Smooth muscle cell (in vitro differentiated cells): Measurements from ENCODE around the gene SLC9A8. TPM values are rescaled to one million over a fixed set of nuclear protein-coding genes. Genes with fewer than 3 reads are reported as not detected.

Experiments
- DNase-seq: peaks from one replicate; lab custom pipeline; 2025; ENCODE audit not compliant: unreplicated experiment; lab: John Stamatoyannopoulos, UW
- H2AFZ ChIP-seq: fragments of 200-600 bp; sonication (generic); 2 replicates; pipeline ENCODE4 v1.6.0; 2016; ENCODE audit warnings: antibody characterized with exemption, low read depth, mild to moderate bottlenecking
- H3F3A ChIP-seq: fragments of 200-600 bp; sonication (generic); 2 replicates; pipeline ENCODE4 v1.6.0; 2017; ENCODE audit warnings: antibody characterized with exemption, low read depth
- H3K27ac ChIP-seq: fragments of 200-600 bp; sonication (generic); 2 replicates; pipeline ENCODE4 v1.5.1; 2016; ENCODE audit warnings: low read depth, mild to moderate bottlenecking
- H3K27me3 ChIP-seq: fragments of 200-600 bp; sonication (generic); 2 replicates; pipeline ENCODE4 v1.6.1; 2016; ENCODE audit warnings: low read depth, mild to moderate bottlenecking
- H3K36me3 ChIP-seq: fragments of 200-600 bp; sonication (generic); 2 replicates; pipeline ENCODE4 v1.5.1; 2016; ENCODE audit warnings: low read depth
- H3K4me1 ChIP-seq: fragments of 200-600 bp; sonication (generic); 2 replicates; pipeline ENCODE4 v1.5.1; 2016; ENCODE audit warnings: low read depth
- H3K4me2 ChIP-seq: fragments of 200-600 bp; sonication (generic); 2 replicates; pipeline ENCODE4 v1.6.0; 2016; ENCODE audit warnings: mild to moderate bottlenecking
- H3K4me3 ChIP-seq: fragments of 200-600 bp; sonication (generic); 2 replicates; pipeline ENCODE4 v1.5.1; 2016; ENCODE audit warnings: mild to moderate bottlenecking
- H3K79me2 ChIP-seq: fragments of 200-600 bp; sonication (generic); 2 replicates; pipeline ENCODE4 v1.6.0; 2016; ENCODE audit warnings: low read depth, mild to moderate bottlenecking
- H3K9ac ChIP-seq: fragments of 200-600 bp; sonication (generic); 2 replicates; pipeline ENCODE4 v1.6.0; 2016; ENCODE audit warnings: low read depth
- H3K9me3 ChIP-seq: fragments of 200-600 bp; sonication (generic); replicated peaks from 2 replicates; pipeline ENCODE4 v1.5.1; 2016; ENCODE audit warnings: low read depth
- H4K20me1 ChIP-seq: fragments of 200-600 bp; sonication (generic); 2 replicates; pipeline ENCODE4 v1.6.0; 2016; ENCODE audit warnings: low read depth
- CTCF ChIP-seq: fragments of 200-600 bp; sonication (generic); IDR thresholded peaks from 2 replicates; pipeline ENCODE4 v1.5.1; 2017; ENCODE audit warnings: borderline replicate concordance, mild to moderate bottlenecking, antibody characterized with exemption; ENCODE audit not compliant: insufficient read depth, poor library complexity, severe bottlenecking
- WGBS: methylation state at CpG from one replicate; pipeline ENCODE4 v1.1.7; 2016; ENCODE audit warnings: low lambda C conversion rate; 5-methylcytosine and 5-hydroxymethylcytosine counted together
- polyA plus RNA-seq: library from polyadenylated mRNA; unstranded; fragments of >200 nt; fragmentation: Nextera tagmentation; extraction: Ambion mirVana; gene quantifications from 2 replicates; pipeline ENCODE4 v1.2.1, GENCODE V29; 2016
- total RNA-seq: library from RNA; depleted of rRNA; stranded (reverse); fragments of >200 nt; gene quantifications from 2 replicates; pipeline ENCODE4 v1.2.3, GENCODE V29; 2014

SLC9A8 gene
- total and polyA plus RNA-seq, 2 experiments from 2014 or later = 2.2 to 4.5 TPM

- Histone ChIP-seq H3K4me2 (no peak overlapping the region), H3K27me3 (no peaks in the 10 kb centered on the region), H2AFZ (no peak overlapping the region), H3K4me1 (peaks cover 14% of the 10 kb centered on the region), H3K27ac (no peak overlapping the region), H4K20me1 (peaks cover 43% of the 10 kb centered on the region), H3F3A (peaks cover 2% of the 10 kb centered on the region), H3K4me3 (no peak overlapping the region), H3K9me3 (no peaks in the 10 kb centered on the region), H3K79me2 (no peaks in the 10 kb centered on the region), H3K9ac (no peak overlapping the region), H3K36me3 (no peaks in the 10 kb centered on the region)
- TF ChIP-seq CTCF = no peak
- WGBS = 92% methylated on average over 13 of the region's 13 CpGs
- no peak for DNase-seq
Observed at GRCh38 chr20:49891476-49892110, 79.0 kb downstream of the SLC9A8 start.

DNA sequence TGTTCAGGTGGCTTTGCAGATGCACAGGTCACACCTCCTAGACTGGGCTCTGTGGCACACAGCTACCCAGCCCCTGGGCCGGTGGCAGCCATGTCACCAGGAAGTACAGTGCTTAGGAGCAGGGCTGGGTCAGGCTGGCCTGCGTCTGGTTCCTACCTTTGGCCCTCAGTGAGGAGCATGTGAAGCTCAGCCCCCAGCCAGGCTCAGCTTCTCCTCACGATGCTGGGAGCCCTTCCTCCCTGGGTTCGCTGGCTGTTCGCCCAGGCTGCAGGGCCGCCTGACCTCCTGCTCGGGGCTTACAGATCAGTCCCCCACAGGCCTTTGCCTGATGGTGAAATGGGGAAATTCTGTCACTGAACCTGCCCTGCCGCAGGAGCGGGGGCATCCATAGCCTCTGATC lies 79.6 kb downstream of the SLC9A8 start:
- Histone ChIP-seq H3K4me2 (no peak overlapping the region), H3K9me3 (no peaks in the 10 kb centered on the region), H3K36me3 (no peaks in the 10 kb centered on the region), H3K27me3 (no peaks in the 10 kb centered on the region), H4K20me1 (peaks cover 50% of the 10 kb centered on the region), H2AFZ (no peak overlapping the region), H3F3A (peaks cover 4% of the 10 kb centered on the region), H3K4me3 (no peak overlapping the region), H3K9ac (no peak overlapping the region), H3K27ac (no peak overlapping the region), H3K79me2 (no peaks in the 10 kb centered on the region), H3K4me1 (peaks cover 14% of the 10 kb centered on the region)
- WGBS = 92% methylated on average over 9 of the region's 9 CpGs
- no peak for TF ChIP-seq CTCF
- no peak for DNase-seq

- 58% methylated on average over 11 of the region's 11 CpGs for WGBS
- H3F3A ChIP-seq = peaks cover 4% of the 10 kb centered on the region
- H3K4me1 ChIP-seq = peaks cover 14% of the 10 kb centered on the region
- H3K9ac ChIP-seq = peak overlapping the region; percentile 1
- DNase-seq = no peak
- peaks cover 51% of the 10 kb centered on the region for H4K20me1 ChIP-seq
- no peak for TF ChIP-seq CTCF
- no peak overlapping the region for H3K27ac ChIP-seq
- no peaks in the 10 kb centered on the region for H3K9me3 ChIP-seq
- no peak overlapping the region for H2AFZ ChIP-seq
- no peak overlapping the region for H3K4me3 ChIP-seq
- H3K4me2 ChIP-seq = peak overlapping the region; percentile 40
- H3K79me2 ChIP-seq = no peaks in the 10 kb centered on the region
- H3K27me3 ChIP-seq = no peaks in the 10 kb centered on the region
- H3K36me3 ChIP-seq = no peaks in the 10 kb centered on the region
Observed at GRCh38 chr20:49892817-49893216, 80.2 kb downstream of the SLC9A8 start.
